Measurements from ENCODE around the gene RAP1GAP. TPM values are rescaled to one million over a fixed set of nuclear protein-coding genes. Genes with fewer than 3 reads are reported as not detected.

The RAP1GAP gene
- polyA plus RNA-seq, 1 donor from 2014 or later: 9.8 TPM

- Histone ChIP-seq H3K4me3 (ENCODE audit: low read length) (no peak overlapping the region), H3K36me3 (ENCODE audit: insufficient read depth, low read length) (no peaks in the 10 kb centered on the region), H3K27ac (ENCODE audit: low read length) (no peak overlapping the region), H3K4me2 (ENCODE audit: low read length) (no peak overlapping the region), H3K9me2 (ENCODE audit: insufficient read depth, low read length) (no peaks in the 10 kb centered on the region), H2AFZ (ENCODE audit: low read depth, low read length) (no peak overlapping the region), H3K79me2 (replicated peaks; ENCODE audit: insufficient read depth, low read length) (no peaks in the 10 kb centered on the region), H3K9ac (ENCODE audit: low read length) (no peak overlapping the region), H3K27me3 (ENCODE audit: insufficient read depth, low read depth, low read length) (no peaks in the 10 kb centered on the region), H3F3A (ENCODE audit: insufficient read depth, low read length, poor library complexity, severe bottlenecking) (no peaks in the 10 kb centered on the region), H4K20me1 (ENCODE audit: insufficient read depth) (no peaks in the 10 kb centered on the region), H3K9me3 (ENCODE audit: low read length) (no peaks in the 10 kb centered on the region)
- TF ChIP-seq MXI1 (conservative IDR thresholded peaks at IDR 0.05; ENCODE audit: poor library complexity, severe bottlenecking): no peak
- TF ChIP-seq, protein P1, sequence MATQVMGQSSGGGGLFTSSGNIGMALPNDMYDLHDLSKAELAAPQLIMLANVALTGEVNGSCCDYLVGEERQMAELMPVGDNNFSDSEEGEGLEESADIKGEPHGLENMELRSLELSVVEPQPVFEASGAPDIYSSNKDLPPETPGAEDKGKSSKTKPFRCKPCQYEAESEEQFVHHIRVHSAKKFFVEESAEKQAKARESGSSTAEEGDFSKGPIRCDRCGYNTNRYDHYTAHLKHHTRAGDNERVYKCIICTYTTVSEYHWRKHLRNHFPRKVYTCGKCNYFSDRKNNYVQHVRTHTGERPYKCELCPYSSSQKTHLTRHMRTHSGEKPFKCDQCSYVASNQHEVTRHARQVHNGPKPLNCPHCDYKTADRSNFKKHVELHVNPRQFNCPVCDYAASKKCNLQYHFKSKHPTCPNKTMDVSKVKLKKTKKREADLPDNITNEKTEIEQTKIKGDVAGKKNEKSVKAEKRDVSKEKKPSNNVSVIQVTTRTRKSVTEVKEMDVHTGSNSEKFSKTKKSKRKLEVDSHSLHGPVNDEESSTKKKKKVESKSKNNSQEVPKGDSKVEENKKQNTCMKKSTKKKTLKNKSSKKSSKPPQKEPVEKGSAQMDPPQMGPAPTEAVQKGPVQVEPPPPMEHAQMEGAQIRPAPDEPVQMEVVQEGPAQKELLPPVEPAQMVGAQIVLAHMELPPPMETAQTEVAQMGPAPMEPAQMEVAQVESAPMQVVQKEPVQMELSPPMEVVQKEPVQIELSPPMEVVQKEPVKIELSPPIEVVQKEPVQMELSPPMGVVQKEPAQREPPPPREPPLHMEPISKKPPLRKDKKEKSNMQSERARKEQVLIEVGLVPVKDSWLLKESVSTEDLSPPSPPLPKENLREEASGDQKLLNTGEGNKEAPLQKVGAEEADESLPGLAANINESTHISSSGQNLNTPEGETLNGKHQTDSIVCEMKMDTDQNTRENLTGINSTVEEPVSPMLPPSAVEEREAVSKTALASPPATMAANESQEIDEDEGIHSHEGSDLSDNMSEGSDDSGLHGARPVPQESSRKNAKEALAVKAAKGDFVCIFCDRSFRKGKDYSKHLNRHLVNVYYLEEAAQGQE (IDR thresholded peaks at IDR 0.05; ENCODE audit: borderline replicate concordance): no peak
- no peak for TF ChIP-seq RAD21 (conservative IDR thresholded peaks at IDR 0.05)
These were observed 98.7 kb downstream of the RAP1GAP start for GRCh38 chr1:21570528-21570875.

GRCh38 chr1:21569820-21570527, 99.2 kb downstream of the RAP1GAP start:
- no peaks in the 10 kb centered on the region for H3K9me3 ChIP-seq (ENCODE audit: low read length)
- no peak overlapping the region for H3K4me2 ChIP-seq (ENCODE audit: low read length)
- H3K79me2 ChIP-seq (replicated peaks; ENCODE audit: insufficient read depth, low read length): no peaks in the 10 kb centered on the region
- no peak overlapping the region for H3K9ac ChIP-seq (ENCODE audit: low read length)
- H3K36me3 ChIP-seq (ENCODE audit: insufficient read depth, low read length): no peaks in the 10 kb centered on the region
- TF ChIP-seq SMC3 (conservative IDR thresholded peaks at IDR 0.05; ENCODE audit: poor library complexity): no peak
- TF ChIP-seq, protein P2, sequence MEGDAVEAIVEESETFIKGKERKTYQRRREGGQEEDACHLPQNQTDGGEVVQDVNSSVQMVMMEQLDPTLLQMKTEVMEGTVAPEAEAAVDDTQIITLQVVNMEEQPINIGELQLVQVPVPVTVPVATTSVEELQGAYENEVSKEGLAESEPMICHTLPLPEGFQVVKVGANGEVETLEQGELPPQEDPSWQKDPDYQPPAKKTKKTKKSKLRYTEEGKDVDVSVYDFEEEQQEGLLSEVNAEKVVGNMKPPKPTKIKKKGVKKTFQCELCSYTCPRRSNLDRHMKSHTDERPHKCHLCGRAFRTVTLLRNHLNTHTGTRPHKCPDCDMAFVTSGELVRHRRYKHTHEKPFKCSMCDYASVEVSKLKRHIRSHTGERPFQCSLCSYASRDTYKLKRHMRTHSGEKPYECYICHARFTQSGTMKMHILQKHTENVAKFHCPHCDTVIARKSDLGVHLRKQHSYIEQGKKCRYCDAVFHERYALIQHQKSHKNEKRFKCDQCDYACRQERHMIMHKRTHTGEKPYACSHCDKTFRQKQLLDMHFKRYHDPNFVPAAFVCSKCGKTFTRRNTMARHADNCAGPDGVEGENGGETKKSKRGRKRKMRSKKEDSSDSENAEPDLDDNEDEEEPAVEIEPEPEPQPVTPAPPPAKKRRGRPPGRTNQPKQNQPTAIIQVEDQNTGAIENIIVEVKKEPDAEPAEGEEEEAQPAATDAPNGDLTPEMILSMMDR (IDR thresholded peaks at IDR 0.05; ENCODE audit: poor library complexity, severe bottlenecking): no peak
- TF ChIP-seq EZH2 (IDR thresholded peaks at IDR 0.05; ENCODE audit: borderline replicate concordance, insufficient read depth, low read length, poor library complexity, severe bottlenecking): no peak
- TF ChIP-seq, protein P1 (IDR thresholded peaks at IDR 0.05; ENCODE audit: borderline replicate concordance): no peak
- no peak for TF ChIP-seq POLR2AphosphoS5 (IDR thresholded peaks at IDR 0.05)
- no peak for TF ChIP-seq MXI1 (conservative IDR thresholded peaks at IDR 0.05; ENCODE audit: poor library complexity, severe bottlenecking)
- no peak for TF ChIP-seq TAF1 (IDR thresholded peaks at IDR 0.05; ENCODE audit: low read depth)
- no peak for TF ChIP-seq RAD21 (conservative IDR thresholded peaks at IDR 0.05)
- TF ChIP-seq EP300 (conservative IDR thresholded peaks at IDR 0.05; ENCODE audit: poor library complexity, severe bottlenecking): no peak
- H3K9me2 ChIP-seq (ENCODE audit: insufficient read depth, low read length): no peaks in the 10 kb centered on the region
- no peaks in the 10 kb centered on the region for H3K27me3 ChIP-seq (ENCODE audit: insufficient read depth, low read depth, low read length)
- H3K27ac ChIP-seq (ENCODE audit: low read length): no peak overlapping the region
- no peaks in the 10 kb centered on the region for H4K20me1 ChIP-seq (ENCODE audit: insufficient read depth)
- H2AFZ ChIP-seq (ENCODE audit: low read depth, low read length): no peak overlapping the region
- H3K4me3 ChIP-seq (ENCODE audit: low read length): no peak overlapping the region
- no peaks in the 10 kb centered on the region for H3F3A ChIP-seq (ENCODE audit: insufficient read depth, low read length, poor library complexity, severe bottlenecking)

Data from neural cell (in vitro differentiated cells).